Measurements from ENCODE around the gene PHAF1.

PHAF1 gene

DNA sequence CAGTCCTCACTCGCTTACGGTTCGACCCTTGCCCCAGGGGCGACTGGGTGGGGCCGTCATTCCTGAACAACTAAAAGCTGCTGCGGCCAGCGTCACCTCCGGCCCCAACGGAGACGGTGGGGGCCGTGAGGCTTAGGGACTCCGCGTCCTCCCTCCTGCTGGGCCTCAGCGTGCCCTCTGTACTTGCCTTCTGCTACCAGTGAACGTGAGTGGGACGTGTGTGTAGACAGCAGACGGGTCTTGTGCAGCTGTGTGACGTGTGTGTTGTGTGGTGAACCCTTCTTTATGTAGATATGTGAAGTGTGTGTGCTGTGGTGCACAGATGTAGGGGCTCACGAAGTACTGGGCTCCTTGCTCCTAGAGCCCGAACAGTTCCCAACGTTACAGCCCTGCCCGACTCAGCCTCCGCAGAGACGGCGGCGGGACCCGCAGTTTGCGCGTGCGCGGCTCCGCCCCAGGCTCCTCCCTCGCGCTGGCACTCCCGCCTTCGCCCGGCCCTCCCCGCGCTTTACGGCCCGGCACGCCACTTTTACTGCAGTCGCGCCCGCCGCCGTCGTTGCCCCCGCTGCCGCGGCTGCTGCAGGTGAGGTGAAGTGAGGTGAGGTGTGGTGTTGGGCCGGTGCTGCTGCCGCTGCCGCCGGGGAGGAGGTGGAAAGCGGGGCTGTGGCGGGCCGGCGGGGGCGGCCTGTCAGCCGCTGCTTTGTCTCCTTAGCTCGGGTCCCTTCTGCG lies at the start of gene PHAF1:
Gene PHAF1, plus strand, starts transcription at position 535 of the 729 bp plus-strand sequence. CDS start 235 bp downstream, outside the sequence.
- TF ChIP-seq, protein P1, sequence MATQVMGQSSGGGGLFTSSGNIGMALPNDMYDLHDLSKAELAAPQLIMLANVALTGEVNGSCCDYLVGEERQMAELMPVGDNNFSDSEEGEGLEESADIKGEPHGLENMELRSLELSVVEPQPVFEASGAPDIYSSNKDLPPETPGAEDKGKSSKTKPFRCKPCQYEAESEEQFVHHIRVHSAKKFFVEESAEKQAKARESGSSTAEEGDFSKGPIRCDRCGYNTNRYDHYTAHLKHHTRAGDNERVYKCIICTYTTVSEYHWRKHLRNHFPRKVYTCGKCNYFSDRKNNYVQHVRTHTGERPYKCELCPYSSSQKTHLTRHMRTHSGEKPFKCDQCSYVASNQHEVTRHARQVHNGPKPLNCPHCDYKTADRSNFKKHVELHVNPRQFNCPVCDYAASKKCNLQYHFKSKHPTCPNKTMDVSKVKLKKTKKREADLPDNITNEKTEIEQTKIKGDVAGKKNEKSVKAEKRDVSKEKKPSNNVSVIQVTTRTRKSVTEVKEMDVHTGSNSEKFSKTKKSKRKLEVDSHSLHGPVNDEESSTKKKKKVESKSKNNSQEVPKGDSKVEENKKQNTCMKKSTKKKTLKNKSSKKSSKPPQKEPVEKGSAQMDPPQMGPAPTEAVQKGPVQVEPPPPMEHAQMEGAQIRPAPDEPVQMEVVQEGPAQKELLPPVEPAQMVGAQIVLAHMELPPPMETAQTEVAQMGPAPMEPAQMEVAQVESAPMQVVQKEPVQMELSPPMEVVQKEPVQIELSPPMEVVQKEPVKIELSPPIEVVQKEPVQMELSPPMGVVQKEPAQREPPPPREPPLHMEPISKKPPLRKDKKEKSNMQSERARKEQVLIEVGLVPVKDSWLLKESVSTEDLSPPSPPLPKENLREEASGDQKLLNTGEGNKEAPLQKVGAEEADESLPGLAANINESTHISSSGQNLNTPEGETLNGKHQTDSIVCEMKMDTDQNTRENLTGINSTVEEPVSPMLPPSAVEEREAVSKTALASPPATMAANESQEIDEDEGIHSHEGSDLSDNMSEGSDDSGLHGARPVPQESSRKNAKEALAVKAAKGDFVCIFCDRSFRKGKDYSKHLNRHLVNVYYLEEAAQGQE (IDR thresholded peaks at IDR 0.05; ENCODE audit: low read depth), result 0 out of 2 replicates have a peak, but pooled peaks have one; percentile 35
- TF ChIP-seq CEBPB (IDR thresholded peaks at IDR 0.05) (no peak), TEAD4 (IDR thresholded peaks at IDR 0.05) (peak; percentile 71), USF1 (IDR thresholded peaks at IDR 0.05) (peak; percentile 45), ZBTB7A (IDR thresholded peaks at IDR 0.05; ENCODE audit: low read depth) (no peak), CREB1 (IDR thresholded peaks at IDR 0.05; ENCODE audit: low read depth) (peak; percentile 48; the same call in 1 of the 2 replicates), MAX (IDR thresholded peaks at IDR 0.05) (peak; percentile 81), EP300 (IDR thresholded peaks at IDR 0.05; ENCODE audit: borderline replicate concordance) (peak; percentile 53; the same call in 1 of the 2 replicates), NFIC (IDR thresholded peaks at IDR 0.05) (no peak), RAD21 (IDR thresholded peaks at IDR 0.05; ENCODE audit: low read depth) (no peak), TCF12 (IDR thresholded peaks at IDR 0.05; ENCODE audit: low read depth) (peak; percentile 63; the same call in 1 of the 2 replicates), EGR1 (IDR thresholded peaks at IDR 0.05) (no peak), YY1 (IDR thresholded peaks at IDR 0.05; ENCODE audit: low read depth) (peak; percentile 57; the same call in 1 of the 2 replicates), FOXM1 (IDR thresholded peaks at IDR 0.05; ENCODE audit: borderline replicate concordance, low read depth) (no peak), TAF1 (IDR thresholded peaks at IDR 0.05; ENCODE audit: low read depth) (peak; percentile 98)

GRCh38 chr16:67063008-67063407 lies 46.7 kb upstream of the PHAF1 start:
- no peak for TF ChIP-seq FOXM1 (IDR thresholded peaks at IDR 0.05; ENCODE audit: borderline replicate concordance, low read depth)
- no peak for TF ChIP-seq ZBTB7A (IDR thresholded peaks at IDR 0.05; ENCODE audit: low read depth)
- TF ChIP-seq TCF12 (IDR thresholded peaks at IDR 0.05; ENCODE audit: low read depth), result no peak
- TF ChIP-seq CEBPB (IDR thresholded peaks at IDR 0.05), result no peak
- TF ChIP-seq MAX (IDR thresholded peaks at IDR 0.05), result no peak
- no peak for TF ChIP-seq YY1 (IDR thresholded peaks at IDR 0.05; ENCODE audit: low read depth)
- no peak for TF ChIP-seq EGR1 (IDR thresholded peaks at IDR 0.05)
- TF ChIP-seq EP300 (IDR thresholded peaks at IDR 0.05; ENCODE audit: borderline replicate concordance), result no peak
- TF ChIP-seq CREB1 (IDR thresholded peaks at IDR 0.05; ENCODE audit: low read depth), result no peak
- no peak for TF ChIP-seq NFIC (IDR thresholded peaks at IDR 0.05)
- TF ChIP-seq TEAD4 (IDR thresholded peaks at IDR 0.05), result no peak
- TF ChIP-seq USF1 (IDR thresholded peaks at IDR 0.05), result no peak
- TF ChIP-seq RAD21 (IDR thresholded peaks at IDR 0.05; ENCODE audit: low read depth), result no peak
- no peak for TF ChIP-seq TAF1 (IDR thresholded peaks at IDR 0.05; ENCODE audit: low read depth)
- TF ChIP-seq, protein P1 (IDR thresholded peaks at IDR 0.05; ENCODE audit: low read depth), result no peak

- TF ChIP-seq RAD21 (IDR thresholded peaks at IDR 0.05; ENCODE audit: low read depth) (no peak), NFIC (IDR thresholded peaks at IDR 0.05) (no peak)
Measured at GRCh38 chr16:67068212-67068753, 41.5 kb upstream of the PHAF1 start.

GRCh38 chr16:67071476-67072048 lies 38.2 kb upstream of the PHAF1 start:
- TF ChIP-seq CREB1 (IDR thresholded peaks at IDR 0.05; ENCODE audit: low read depth) (no peak), NFIC (IDR thresholded peaks at IDR 0.05) (no peak), CEBPB (IDR thresholded peaks at IDR 0.05) (no peak), USF1 (IDR thresholded peaks at IDR 0.05) (no peak), RAD21 (IDR thresholded peaks at IDR 0.05; ENCODE audit: low read depth) (no peak), TAF1 (IDR thresholded peaks at IDR 0.05; ENCODE audit: low read depth) (no peak), ZBTB7A (IDR thresholded peaks at IDR 0.05; ENCODE audit: low read depth) (no peak)
- TF ChIP-seq, protein P1 (IDR thresholded peaks at IDR 0.05; ENCODE audit: low read depth), result no peak

Measured in Ishikawa (cell line).